Muscle layer of duodenum (tissue), 2 donors: ENCODE measurements around the gene AGPAT3.
"Not testable (repeated sequence)": the region's sequence is repeated elsewhere in the genome, so short reads cannot be mapped to it uniquely, and the experiment has no call there.

Source experiments
- H3K27ac ChIP-seq: one replicate; pipeline ENCODE4 v1.7.0; 2013; ENCODE audit warnings: mild to moderate bottlenecking, low read length
- H3K27me3 ChIP-seq: one replicate; pipeline ENCODE4 v1.7.0; 2013; ENCODE audit warnings: low read depth, mild to moderate bottlenecking, control low read depth, low read length
- H3K36me3 ChIP-seq, 2 donors: one replicate each; pipeline ENCODE4 v1.7.0; 2013; ENCODE audit warnings: low read length in 2 of 2, control low read depth in 1 of 2, mild to moderate bottlenecking in 1 of 2; ENCODE audit not compliant: insufficient read depth in 2 of 2, control insufficient read depth in 1 of 2
- H3K4me1 ChIP-seq, 2 donors: one replicate each; pipeline ENCODE4 v1.7.0; 2013; ENCODE audit warnings: low read length in 2 of 2, mild to moderate bottlenecking in 2 of 2, control low read depth in 1 of 2, moderate library complexity in 1 of 2; ENCODE audit not compliant: insufficient read depth in 2 of 2, control insufficient read depth in 1 of 2
- H3K4me3 ChIP-seq, 2 donors: one replicate each; pipeline ENCODE4 v1.7.0; 2013; ENCODE audit warnings: low read length in 2 of 2, low read depth in 1 of 2, mild to moderate bottlenecking in 1 of 2
- H3K9me3 ChIP-seq, 2 donors: one replicate each; pipeline ENCODE4 v1.7.0; 2013; ENCODE audit warnings: low read length in 2 of 2, control low read depth in 1 of 2, mild to moderate bottlenecking in 1 of 2; ENCODE audit not compliant: control insufficient read depth in 1 of 2
- donor health status: healthy.

Gene AGPAT3

DNA sequence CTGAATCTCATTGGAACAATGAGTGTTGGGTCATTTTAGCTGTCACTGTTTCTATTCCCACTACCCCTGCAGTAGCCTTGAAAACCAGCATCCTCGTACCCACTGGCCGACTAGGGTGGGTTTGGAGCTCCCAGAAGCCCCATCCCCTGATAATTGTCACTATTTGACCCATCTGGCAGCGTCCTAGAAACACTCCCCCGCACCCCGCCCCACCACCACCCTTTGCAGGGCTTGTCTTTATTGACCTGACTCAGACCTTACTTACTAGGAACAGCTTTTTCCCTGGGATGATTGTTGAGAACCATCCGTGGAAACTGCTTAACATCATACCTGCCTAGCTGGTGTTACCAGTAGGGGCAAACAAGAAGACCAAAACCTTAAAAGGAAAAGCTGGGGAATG is 28.4 kb upstream of the AGPAT3 start:
- Histone ChIP-seq H3K36me3 (no peaks in the 10 kb centered on the region), H3K4me1 (no peaks in the 10 kb centered on the region)

DNA sequence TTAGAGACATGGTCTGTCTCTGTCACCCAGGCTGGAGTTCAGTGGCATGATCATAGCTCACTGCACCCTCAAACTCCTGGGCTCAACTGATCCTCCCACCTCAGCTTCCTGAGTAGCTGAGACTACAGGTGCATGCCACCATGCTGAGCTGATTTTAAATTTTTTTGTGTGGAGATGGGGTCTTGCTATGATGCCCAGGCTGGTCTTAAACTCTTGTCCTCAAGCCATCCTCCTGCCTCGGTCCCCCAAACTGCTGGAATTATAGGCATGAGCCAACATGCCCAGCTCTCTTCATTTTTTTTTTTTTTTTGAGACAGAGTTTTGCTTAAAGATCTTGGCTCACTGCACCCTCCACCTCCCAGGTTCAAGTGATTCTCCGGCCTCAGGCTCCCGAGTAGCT is 24.8 kb upstream of the AGPAT3 start:
- Histone ChIP-seq H3K27ac (no peak overlapping the region), H3K36me3 (no peaks in the 10 kb centered on the region), H3K4me1 (no peaks in the 10 kb centered on the region), H3K9me3 (no peaks in the 10 kb centered on the region), H3K27me3 (no peaks in the 10 kb centered on the region), H3K4me3 (no peak overlapping the region)

More for the DNA sequence above, 28.4 kb upstream of the AGPAT3 start:
- Histone ChIP-seq H3K27me3 (no peaks in the 10 kb centered on the region), H3K27ac (no peak overlapping the region), H3K4me3 (no peak overlapping the region), H3K9me3 (no peaks in the 10 kb centered on the region)

DNA sequence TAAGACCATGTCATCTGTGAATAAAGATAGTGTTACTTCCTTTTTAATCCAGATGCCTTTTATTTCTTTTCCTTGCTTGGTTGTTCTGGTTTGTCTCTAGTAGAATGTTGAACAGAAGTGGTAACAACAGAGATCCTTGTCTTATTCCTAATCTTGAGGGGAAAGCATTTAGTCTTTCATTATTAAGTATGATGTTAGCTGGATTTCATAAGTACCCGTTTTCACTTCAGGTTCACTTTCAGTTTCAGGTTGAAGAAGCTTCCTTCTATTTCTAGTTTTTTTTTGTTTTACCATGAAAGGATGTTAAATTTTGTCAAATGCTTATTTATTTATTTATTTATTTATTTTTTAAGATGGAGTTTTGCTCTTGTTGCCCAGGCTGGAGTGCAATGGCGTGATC is 22.3 kb upstream of the AGPAT3 start:
- Histone ChIP-seq H3K4me3 (no peak overlapping the region), H3K27me3 (no peaks in the 10 kb centered on the region), H3K36me3 (no peaks in the 10 kb centered on the region), H3K4me1 (no peaks in the 10 kb centered on the region), H3K27ac (no peak overlapping the region), H3K9me3 (no peaks in the 10 kb centered on the region)

DNA sequence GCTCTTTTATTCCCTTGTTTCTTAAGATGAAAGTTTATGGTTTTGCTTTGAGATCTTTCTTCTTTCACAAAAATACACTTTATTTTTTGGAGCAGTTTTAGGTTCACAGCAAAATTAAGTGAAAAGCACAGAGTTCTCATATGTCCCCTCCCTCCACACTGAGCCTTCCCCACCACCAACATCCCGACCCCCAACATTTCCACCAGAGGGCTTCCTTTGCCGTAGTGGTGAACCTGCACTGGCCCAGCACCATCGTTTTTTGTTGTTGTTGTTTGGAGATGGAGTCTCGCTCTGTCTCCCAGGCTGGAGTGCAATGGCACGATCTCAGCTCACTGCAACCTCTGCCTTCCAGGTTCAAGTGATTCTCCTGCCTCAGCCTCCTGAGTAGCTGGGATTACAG is 20.1 kb upstream of the AGPAT3 start:
- H3K9me3 ChIP-seq, H3K4me1 ChIP-seq, H3K27ac ChIP-seq: not testable (repeated sequence)

DNA sequence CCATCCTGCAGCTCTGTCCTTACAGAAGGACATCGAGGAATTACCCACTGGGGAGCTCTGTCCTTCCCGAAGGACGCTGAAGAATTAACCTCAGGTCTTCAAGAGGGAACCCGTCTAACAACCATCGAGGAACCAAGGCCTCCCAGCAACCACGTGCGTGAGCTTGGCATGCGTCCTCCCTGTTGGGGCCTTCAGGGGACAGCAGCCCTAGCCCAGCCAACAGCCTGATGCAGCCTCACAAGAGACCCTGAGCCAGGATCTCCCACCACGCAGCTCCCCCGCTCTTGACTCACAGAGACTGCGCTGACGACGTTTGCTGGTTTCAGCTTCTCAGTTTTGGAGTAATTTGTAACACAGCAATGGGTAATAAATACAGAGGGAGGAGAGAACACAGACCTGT is 19.6 kb upstream of the AGPAT3 start:
- H3K4me3 ChIP-seq: no peak overlapping the region

More for the DNA sequence above, 20.1 kb upstream of the AGPAT3 start:
- H3K27me3 ChIP-seq, H3K4me3 ChIP-seq, H3K36me3 ChIP-seq: not testable (repeated sequence)

DNA sequence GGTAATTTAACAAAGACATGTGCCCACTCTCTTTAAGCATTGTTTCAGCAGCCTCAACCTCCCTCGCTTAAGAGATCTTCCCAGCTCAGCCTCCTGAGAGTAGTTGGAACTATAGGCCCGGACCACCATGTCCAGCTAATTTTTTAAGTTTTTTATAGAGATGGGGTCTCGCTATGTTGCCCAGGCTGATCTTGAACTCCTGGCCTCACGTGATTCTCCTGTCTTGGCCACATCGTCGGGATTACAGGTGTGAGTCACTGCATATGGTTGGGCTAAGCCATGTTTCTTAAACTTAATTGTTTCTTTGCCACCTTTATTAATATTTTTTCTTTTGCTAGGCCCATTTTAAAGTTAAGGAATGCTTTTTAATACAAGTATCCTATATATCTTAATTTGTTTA is 18.6 kb upstream of the AGPAT3 start:
- no peak overlapping the region for H3K4me3 ChIP-seq
- no peaks in the 10 kb centered on the region for H3K9me3 ChIP-seq
- no peak overlapping the region for H3K27ac ChIP-seq
- no peaks in the 10 kb centered on the region for H3K4me1 ChIP-seq
- H3K36me3 ChIP-seq: no peaks in the 10 kb centered on the region
- H3K27me3 ChIP-seq: no peaks in the 10 kb centered on the region

More for the DNA sequence above, 19.6 kb upstream of the AGPAT3 start:
- Histone ChIP-seq H3K27ac (no peak overlapping the region), H3K9me3 (no peaks in the 10 kb centered on the region), H3K36me3 (no peaks in the 10 kb centered on the region), H3K27me3 (no peaks in the 10 kb centered on the region), H3K4me1 (no peaks in the 10 kb centered on the region)

DNA sequence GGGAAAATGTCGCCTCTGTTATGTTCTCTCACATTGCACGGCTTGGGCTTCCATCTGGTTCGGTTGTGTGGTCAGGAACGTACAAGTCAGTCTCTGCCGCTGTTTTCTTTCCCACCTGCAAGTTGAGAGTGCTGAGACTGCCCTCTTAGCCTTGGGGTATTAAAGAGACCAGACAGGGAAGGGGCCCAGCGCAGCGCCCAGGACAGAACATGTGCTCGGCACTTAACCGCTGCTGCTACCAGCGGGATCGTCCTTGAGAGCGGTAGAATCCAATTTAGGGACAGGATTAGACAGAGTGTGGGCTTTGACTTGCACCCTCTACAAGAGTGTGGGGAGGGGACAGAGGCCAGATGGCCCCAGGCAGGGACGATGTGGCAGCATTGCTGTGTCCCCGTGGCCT is 17.7 kb upstream of the AGPAT3 start:
- Histone ChIP-seq H3K27ac (no peak overlapping the region), H3K9me3 (no peaks in the 10 kb centered on the region), H3K36me3 (no peaks in the 10 kb centered on the region), H3K4me3 (no peak overlapping the region), H3K4me1 (no peaks in the 10 kb centered on the region), H3K27me3 (no peaks in the 10 kb centered on the region)

DNA sequence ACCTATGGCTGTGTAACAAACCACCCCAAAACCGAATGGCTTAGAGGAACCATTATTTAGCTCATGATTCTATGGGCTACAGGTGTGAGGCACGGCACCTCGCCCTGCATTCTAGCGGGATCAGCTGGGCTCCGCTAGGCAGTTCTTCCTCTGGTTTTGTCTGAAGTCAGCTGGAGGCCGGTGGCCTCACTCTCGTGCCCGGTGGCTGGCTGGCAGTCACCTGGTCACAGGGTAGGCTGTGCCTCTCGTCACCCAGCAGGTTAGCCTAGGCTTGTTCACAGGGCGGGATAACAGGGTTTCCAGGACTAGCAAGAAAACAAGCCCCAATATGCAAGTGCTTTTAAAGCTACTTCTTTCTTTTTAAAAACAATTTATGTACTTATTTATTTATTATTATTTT is 16.3 kb upstream of the AGPAT3 start:
- Histone ChIP-seq H3K36me3 (no peaks in the 10 kb centered on the region), H3K27ac (no peak overlapping the region), H3K27me3 (no peaks in the 10 kb centered on the region), H3K4me3 (no peak overlapping the region), H3K9me3 (no peaks in the 10 kb centered on the region), H3K4me1 (no peaks in the 10 kb centered on the region)

DNA sequence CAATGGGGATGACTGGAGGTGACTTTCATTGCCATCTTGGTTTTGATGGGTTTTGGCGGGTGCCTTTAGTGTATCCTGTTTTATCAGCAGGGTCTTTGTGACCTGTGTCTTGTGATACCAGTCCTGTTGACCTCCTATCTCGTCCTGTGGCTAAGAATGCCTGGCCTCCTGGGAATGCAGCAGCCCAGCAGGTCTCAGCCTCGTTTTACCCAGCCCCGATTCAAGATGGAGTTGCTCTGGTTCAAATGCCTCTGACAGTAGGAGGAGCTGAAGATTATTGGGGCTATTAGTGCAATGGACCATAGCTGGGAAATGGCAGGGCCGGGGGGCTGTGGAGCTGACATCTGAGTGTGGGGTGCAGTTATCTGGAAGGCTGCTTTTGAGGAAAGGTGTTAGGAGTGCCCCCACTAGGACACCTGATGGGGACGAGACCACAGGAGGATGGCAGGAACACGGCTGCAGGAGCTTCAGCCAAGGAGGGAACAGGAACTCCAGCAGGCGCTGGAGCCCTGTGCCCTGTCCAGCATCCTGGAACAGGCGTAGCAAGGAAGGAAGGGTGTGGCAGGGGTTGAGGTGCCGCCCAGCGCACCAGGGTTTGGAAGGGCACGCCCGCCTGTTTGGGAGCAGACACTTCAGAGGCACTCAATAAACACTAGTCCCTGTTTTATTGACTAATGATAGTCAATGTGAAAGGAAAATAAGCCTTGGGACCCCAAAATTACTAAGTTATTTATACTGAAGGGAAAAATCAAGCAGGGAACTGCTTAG is 15.3 kb upstream of the AGPAT3 start:
- Histone ChIP-seq H3K36me3 (no peaks in the 10 kb centered on the region), H3K4me1 (no peaks in the 10 kb centered on the region), H3K27ac (no peak overlapping the region), H3K27me3 (no peaks in the 10 kb centered on the region), H3K9me3 (no peaks in the 10 kb centered on the region), H3K4me3 (no peak overlapping the region)

DNA sequence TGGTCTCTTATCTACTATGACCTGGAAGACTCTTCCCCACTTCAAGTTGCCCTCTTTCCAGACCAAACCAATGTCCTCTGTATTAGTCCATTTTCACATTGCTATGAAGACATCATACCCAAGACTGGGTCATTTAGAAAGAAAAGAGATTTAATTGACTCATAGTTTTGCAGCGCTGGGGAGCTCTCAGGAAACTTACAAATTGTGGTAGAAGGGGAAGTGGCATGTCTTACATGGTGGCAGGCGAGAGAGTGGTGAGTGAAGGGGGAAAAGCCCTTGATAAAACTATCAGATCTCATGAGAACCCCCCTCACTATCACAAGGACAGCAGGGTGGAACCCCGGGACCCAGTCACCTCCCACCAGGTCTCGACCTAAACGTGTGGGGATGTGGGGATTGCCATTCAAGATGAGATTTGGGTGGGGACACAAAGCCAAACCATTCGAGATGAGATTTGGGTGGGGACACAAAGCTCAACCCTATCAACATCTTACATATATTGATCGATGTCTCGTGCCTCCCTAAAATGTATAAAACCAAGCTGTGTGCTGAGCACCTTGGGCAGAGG is 14.2 kb upstream of the AGPAT3 start:
- Histone ChIP-seq H3K36me3 (no peaks in the 10 kb centered on the region), H3K4me3 (no peak overlapping the region), H3K4me1 (no peaks in the 10 kb centered on the region), H3K27ac (no peak overlapping the region), H3K27me3 (no peaks in the 10 kb centered on the region), H3K9me3 (no peaks in the 10 kb centered on the region)

DNA sequence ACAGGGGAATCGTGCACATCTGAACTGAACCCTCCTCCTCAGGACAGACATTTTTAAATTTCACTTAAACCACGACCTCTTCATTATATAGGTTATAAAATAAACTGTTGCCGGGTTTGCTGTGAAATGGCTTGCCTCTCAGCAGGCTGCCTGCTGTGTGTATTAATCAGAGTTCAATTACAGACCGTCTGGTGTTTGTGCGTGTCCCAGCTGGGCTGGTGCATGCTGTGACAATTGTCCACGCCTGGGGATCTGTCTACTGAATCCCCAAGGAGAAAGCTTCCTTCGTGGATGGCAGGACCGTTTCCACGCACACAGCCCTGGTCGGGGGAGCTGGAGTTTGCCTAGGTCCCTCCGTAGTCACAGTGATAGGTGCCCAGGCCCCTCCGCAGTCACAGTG is 13.4 kb upstream of the AGPAT3 start:
- Histone ChIP-seq H3K9me3 (no peaks in the 10 kb centered on the region), H3K36me3 (no peaks in the 10 kb centered on the region), H3K4me1 (no peaks in the 10 kb centered on the region), H3K27ac (no peak overlapping the region), H3K27me3 (no peaks in the 10 kb centered on the region), H3K4me3 (no peak overlapping the region)
